Neural cell (in vitro differentiated cells): ENCODE measurements around the gene RABL3. TPM values are rescaled to one million over a fixed set of nuclear protein-coding genes. Genes with fewer than 3 reads are reported as not detected.

Experiments used
- H2AFZ ChIP-seq: fragments of 200-600, 300-800 bp; sonication (generic), shearing (Covaris generic); 2 replicates; pipeline ENCODE4 v1.6.0; 2014; ENCODE audit warnings: low read depth, mild to moderate bottlenecking, antibody characterized with exemption, low read length, moderate library complexity
- H3F3A ChIP-seq: fragments of 200-600 bp; shearing (Covaris generic); 2 replicates; pipeline ENCODE4 v1.6.1; 2016; ENCODE audit warnings: mild to moderate bottlenecking, moderate library complexity, mixed read lengths, antibody characterized with exemption, low read length; ENCODE audit not compliant: insufficient read depth, poor library complexity, severe bottlenecking
- H3K27ac ChIP-seq: fragments of 200-600, 300-800 bp; sonication (generic), shearing (Covaris generic); 2 replicates; pipeline ENCODE4 v1.5.1; 2014; ENCODE audit warnings: mild to moderate bottlenecking, low read length, moderate library complexity
- H3K27me3 ChIP-seq: fragments of 300-800, 200-600 bp; sonication (generic), shearing (Covaris generic); 2 replicates; pipeline ENCODE4 v1.6.0; 2014; ENCODE audit warnings: mild to moderate bottlenecking, low read depth, low read length, moderate library complexity; ENCODE audit not compliant: insufficient read depth
- H3K36me3 ChIP-seq: fragments of 300-800, 200-600 bp; sonication (generic), shearing (Covaris generic); 2 replicates; pipeline ENCODE4 v1.5.1; 2014; ENCODE audit warnings: mild to moderate bottlenecking, antibody characterized with exemption, low read length, moderate library complexity; ENCODE audit not compliant: insufficient read depth
- H3K4me2 ChIP-seq: fragments of 300-800, 200-600 bp; sonication (generic), shearing (Covaris generic); 2 replicates; pipeline ENCODE4 v1.6.0; 2014; ENCODE audit warnings: mild to moderate bottlenecking, low read length
- H3K4me3 ChIP-seq: fragments of 300-800, 200-600 bp; sonication (generic), shearing (Covaris generic); 2 replicates; pipeline ENCODE4 v1.5.1; 2014; ENCODE audit warnings: mild to moderate bottlenecking, low read length, moderate library complexity
- H3K79me2 ChIP-seq: fragments of 200-600 bp; shearing (Covaris generic); replicated peaks from 2 replicates; pipeline ENCODE4 v1.6.0; 2014; ENCODE audit warnings: mild to moderate bottlenecking, low read length, moderate library complexity; ENCODE audit not compliant: insufficient read depth
- H3K9ac ChIP-seq: fragments of 300-800, 200-600 bp; sonication (generic), shearing (Covaris generic); 2 replicates; pipeline ENCODE4 v1.6.1; 2016; ENCODE audit warnings: mild to moderate bottlenecking, low read length, mixed read lengths
- H3K9me2 ChIP-seq: fragments of 200-600 bp; shearing (Covaris generic); 2 replicates; pipeline ENCODE4 v1.6.1; 2016; ENCODE audit warnings: mild to moderate bottlenecking, low read length, mixed read lengths; ENCODE audit not compliant: insufficient read depth
- H3K9me3 ChIP-seq: fragments of 200-600, 300-800 bp; sonication (generic), shearing (Covaris generic); 2 replicates; pipeline ENCODE4 v1.6.1; 2016; ENCODE audit warnings: mild to moderate bottlenecking, mixed run types, low read length, moderate library complexity, mixed read lengths
- H4K20me1 ChIP-seq: fragments of 200-600 bp; shearing (Covaris generic); 2 replicates; pipeline ENCODE4 v1.6.1; 2016; ENCODE audit warnings: mild to moderate bottlenecking, mixed run types; ENCODE audit not compliant: insufficient read depth
- CTCF ChIP-seq: fragments of 450-650 bp; IDR thresholded peaks from 2 replicates; pipeline ENCODE4 v1.5.1; 2014; ENCODE audit warnings: antibody characterized with exemption, mild to moderate bottlenecking, moderate library complexity; ENCODE audit not compliant: poor library complexity, severe bottlenecking
- EP300 ChIP-seq: fragments of 450-650 bp; conservative IDR thresholded peaks from 2 replicates; pipeline ENCODE4 v1.6.1; 2014; ENCODE audit warnings: antibody characterized with exemption, mild to moderate bottlenecking, moderate library complexity; ENCODE audit not compliant: poor library complexity, severe bottlenecking
- EZH2 ChIP-seq: fragments of 200-600, 300-800 bp; shearing (Covaris generic), sonication (generic); IDR thresholded peaks from 2 replicates; pipeline ENCODE4 v1.6.1; 2014; ENCODE audit warnings: antibody characterized with exemption, low read length, borderline replicate concordance, mild to moderate bottlenecking; ENCODE audit not compliant: insufficient read depth, poor library complexity, severe bottlenecking
- MXI1 ChIP-seq: fragments of 450-650 bp; conservative IDR thresholded peaks from 2 replicates; pipeline ENCODE4 v1.6.1; 2014; ENCODE audit warnings: antibody characterized with exemption, mild to moderate bottlenecking; ENCODE audit not compliant: poor library complexity, severe bottlenecking
- POLR2AphosphoS5 ChIP-seq: IDR thresholded peaks from 2 replicates; pipeline ENCODE4 v1.6.1; 2012
- RAD21 ChIP-seq: fragments of 450-650 bp; conservative IDR thresholded peaks from 2 replicates; pipeline ENCODE4 v1.6.1; 2014; ENCODE audit warnings: antibody characterized with exemption, mild to moderate bottlenecking, moderate library complexity
- REST ChIP-seq: IDR thresholded peaks from 2 replicates; pipeline ENCODE4 v1.6.1; 2012; ENCODE audit warnings: borderline replicate concordance
- SMC3 ChIP-seq: fragments of 450-650 bp; conservative IDR thresholded peaks from 2 replicates; pipeline ENCODE4 v1.6.1; 2014; ENCODE audit warnings: antibody characterized with exemption, mild to moderate bottlenecking, moderate library complexity; ENCODE audit not compliant: poor library complexity
- TAF1 ChIP-seq: IDR thresholded peaks from 2 replicates; pipeline ENCODE4 v1.6.1; 2012; ENCODE audit warnings: low read depth
- polyA plus RNA-seq: library from polyadenylated mRNA; depleted of rRNA; stranded (reverse); fragments of >200 nt; gene quantifications from 2 replicates; pipeline ENCODE4 v1.2.3, GENCODE V29; 2014

The RABL3 gene
- polyA plus RNA-seq, 1 donor from 2014 or later: 14.7 TPM

- H3F3A ChIP-seq: no peaks in the 10 kb centered on the region
- no peaks in the 10 kb centered on the region for H3K36me3 ChIP-seq
- no peak overlapping the region for H3K27ac ChIP-seq
- H3K79me2 ChIP-seq: no peaks in the 10 kb centered on the region
- TF ChIP-seq POLR2AphosphoS5: no peak
- TF ChIP-seq SMC3: no peak
- no peak for TF ChIP-seq EZH2
- no peak for TF ChIP-seq MXI1
- no peak for TF ChIP-seq CTCF
- TF ChIP-seq TAF1: no peak
- no peak for TF ChIP-seq EP300
- TF ChIP-seq RAD21: no peak
- TF ChIP-seq REST: no peak
- H3K27me3 ChIP-seq: no peaks in the 10 kb centered on the region
- no peak overlapping the region for H3K4me3 ChIP-seq
- no peak overlapping the region for H3K9ac ChIP-seq
- H4K20me1 ChIP-seq: no peaks in the 10 kb centered on the region
- H3K4me2 ChIP-seq: no peak overlapping the region
- H3K9me3 ChIP-seq: no peaks in the 10 kb centered on the region
- no peak overlapping the region for H2AFZ ChIP-seq
- H3K9me2 ChIP-seq: no peaks in the 10 kb centered on the region
These were observed 82.5 kb downstream of the RABL3 start for GRCh38 chr3:120659834-120660233.

- TF ChIP-seq POLR2AphosphoS5 (no peak), EP300 (no peak)
- Histone ChIP-seq H3K9me3 (no peaks in the 10 kb centered on the region), H3K9ac (no peak overlapping the region), H3K4me2 (no peak overlapping the region), H3K27ac (no peak overlapping the region), H3F3A (no peaks in the 10 kb centered on the region), H3K79me2 (no peaks in the 10 kb centered on the region), H4K20me1 (no peaks in the 10 kb centered on the region), H2AFZ (no peak overlapping the region), H3K4me3 (no peak overlapping the region), H3K9me2 (no peaks in the 10 kb centered on the region), H3K36me3 (no peaks in the 10 kb centered on the region), H3K27me3 (no peaks in the 10 kb centered on the region)
These were observed 83.0 kb downstream of the RABL3 start for GRCh38 chr3:120659285-120659684.
